Activated naive CD4-positive, alpha-beta T cell treated with anti-CD3 and anti-CD28 coated beads for 36 hours (primary cell): Measurements from ENCODE around the gene SNHG17. TPM values are rescaled to one million over a fixed set of nuclear protein-coding genes. Genes with fewer than 3 reads are reported as not detected.
"Not testable (repeated sequence)": the region's sequence is repeated elsewhere in the genome, so short reads cannot be mapped to it uniquely, and the experiment has no call there.

Source experiments
- CTCF ChIA-PET: fragments of 350-600 bp; sonication (Branson Sonifier 250); formaldehyde crosslinking; loops from one replicate; lab custom pipeline; 2021; ENCODE audit warnings: antibody characterized with exemption; lab: Charles Lee
- DNase-seq: peaks from one replicate; pipeline ENCODE4 v3.0.0-alpha.2; 2020
- H3K27ac Mint-ChIP-seq: one replicate; pipeline ENCODE4 v1.8.0; 2021; ENCODE audit warnings: mild to moderate bottlenecking, mixed read lengths
- H3K27me3 Mint-ChIP-seq: one replicate; pipeline ENCODE4 v1.8.0; 2021; ENCODE audit warnings: low read depth, mixed read lengths
- H3K36me3 Mint-ChIP-seq: one replicate; pipeline ENCODE4 v1.8.0; 2021; ENCODE audit warnings: low read depth, mixed read lengths
- H3K4me1 Mint-ChIP-seq: one replicate; pipeline ENCODE4 v1.8.0; 2021; ENCODE audit warnings: low read depth, mixed read lengths
- H3K4me3 Mint-ChIP-seq: one replicate; pipeline ENCODE4 v1.8.0; 2021; ENCODE audit warnings: mild to moderate bottlenecking, moderate library complexity, mixed read lengths
- H3K9me3 Mint-ChIP-seq: one replicate; pipeline ENCODE4 v1.8.0; 2021; ENCODE audit warnings: mixed read lengths
- intact Hi-C: fragments of 100-400 bp; cut with micrococcal nuclease; formaldehyde crosslinking; loops from one replicate; pipeline ENCODE4 v1.15.1; 2023
- total RNA-seq, 2 experiments: library from RNA; stranded (reverse); gene quantifications; one replicate each; pipeline ENCODE4 v1.2.3, GENCODE V29; 2021

The SNHG17 gene
- total RNA-seq, 2 experiments from 2014 or later, result 69.1 to 72.9 TPM

GRCh38 chr20:38412877-38413577 lies 22.1 kb downstream of the SNHG17 start:
- Mint-ChIP-seq H3K4me3 (no peak overlapping the region), H3K9me3 (no peaks in the 10 kb centered on the region), H3K4me1 (no peaks in the 10 kb centered on the region), H3K27me3 (no peaks in the 10 kb centered on the region), H3K27ac (no peak overlapping the region), H3K36me3 (peaks cover 49% of the 10 kb centered on the region)
- CTCF ChIA-PET, result interaction anchor here (0.6 kb wide), 1 partner anchor 403 kb away, joined by 4 read pairs; no protein-coding TSS in a partner anchor
- intact Hi-C loops, result no loop called here
- no peak for DNase-seq

GRCh38 chr20:38407822-38408221 lies 27.3 kb downstream of the SNHG17 start:
- H3K36me3 Mint-ChIP-seq, result peaks cover 39% of the 10 kb centered on the region
- H3K27me3 Mint-ChIP-seq, DNase-seq, H3K4me3 Mint-ChIP-seq, intact Hi-C loops, H3K27ac Mint-ChIP-seq, H3K9me3 Mint-ChIP-seq, H3K4me1 Mint-ChIP-seq: not testable (repeated sequence)
- CTCF ChIA-PET, result interaction anchor here (1.0 kb wide), 1 partner anchor 45 kb away, joined by 3 read pairs; no protein-coding TSS in a partner anchor

- intact Hi-C loops, result no loop called here
- CTCF ChIA-PET, result interaction anchor here (1.0 kb wide), 1 partner anchor 44 kb away, joined by 3 read pairs; no protein-coding TSS in a partner anchor
- DNase-seq, result no peak
Observed at GRCh38 chr20:38407321-38407720, 27.8 kb downstream of the SNHG17 start.

GRCh38 chr20:38406476-38406875 lies 28.7 kb downstream of the SNHG17 start:
- Mint-ChIP-seq H3K4me1 (no peaks in the 10 kb centered on the region), H3K36me3 (peaks cover 31% of the 10 kb centered on the region), H3K27me3 (no peaks in the 10 kb centered on the region), H3K4me3 (no peak overlapping the region), H3K9me3 (peaks cover 3% of the 10 kb centered on the region), H3K27ac (no peak overlapping the region)
- no peak for DNase-seq
- intact Hi-C loops, result no loop called here
- CTCF ChIA-PET, result interaction anchor here (0.7 kb wide), 2 partner anchors 43 to 878 kb away, joined by 3 to 7 read pairs; no protein-coding TSS in a partner anchor

More at GRCh38 chr20:38407321-38407720, 27.8 kb downstream of the SNHG17 start:
- Mint-ChIP-seq H3K36me3 (peaks cover 34% of the 10 kb centered on the region), H3K4me3 (no peak overlapping the region), H3K9me3 (peaks cover 3% of the 10 kb centered on the region), H3K27me3 (no peaks in the 10 kb centered on the region), H3K4me1 (no peaks in the 10 kb centered on the region), H3K27ac (no peak overlapping the region)

GRCh38 chr20:38405132-38405531 lies 30.0 kb downstream of the SNHG17 start:
- H3K9me3 Mint-ChIP-seq, result peaks cover 3% of the 10 kb centered on the region
- intact Hi-C loops, result no loop called here
- H3K36me3 Mint-ChIP-seq, result peaks cover 20% of the 10 kb centered on the region
- no peak for DNase-seq
- no peak overlapping the region for H3K27ac Mint-ChIP-seq
- no peaks in the 10 kb centered on the region for H3K27me3 Mint-ChIP-seq
- no peaks in the 10 kb centered on the region for H3K4me1 Mint-ChIP-seq
- CTCF ChIA-PET, result no interaction called here
- no peak overlapping the region for H3K4me3 Mint-ChIP-seq

GRCh38 chr20:38404016-38404415 lies 31.1 kb downstream of the SNHG17 start:
- peaks cover 20% of the 10 kb centered on the region for H3K36me3 Mint-ChIP-seq
- DNase-seq, result no peak
- H3K27me3 Mint-ChIP-seq, result no peaks in the 10 kb centered on the region
- peaks cover 3% of the 10 kb centered on the region for H3K9me3 Mint-ChIP-seq
- H3K4me1 Mint-ChIP-seq, result no peaks in the 10 kb centered on the region
- intact Hi-C loops, result no loop called here
- no peak overlapping the region for H3K4me3 Mint-ChIP-seq
- no peak overlapping the region for H3K27ac Mint-ChIP-seq
- CTCF ChIA-PET, result no interaction called here

GRCh38 chr20:38402816-38403215 lies 32.3 kb downstream of the SNHG17 start:
- Mint-ChIP-seq H3K4me3 (no peak overlapping the region), H3K27ac (no peak overlapping the region), H3K36me3 (peaks cover 15% of the 10 kb centered on the region), H3K27me3 (no peaks in the 10 kb centered on the region), H3K9me3 (peaks cover 3% of the 10 kb centered on the region), H3K4me1 (no peaks in the 10 kb centered on the region)
- intact Hi-C loops, result no loop called here
- DNase-seq, result no peak
- CTCF ChIA-PET, result no interaction called here

- no peaks in the 10 kb centered on the region for H3K27me3 Mint-ChIP-seq
- H3K4me1 Mint-ChIP-seq, result no peaks in the 10 kb centered on the region
- H3K4me3 Mint-ChIP-seq, result no peak overlapping the region
- DNase-seq, result no peak
- CTCF ChIA-PET, result no interaction called here
- intact Hi-C loops, result no loop called here
- peaks cover 13% of the 10 kb centered on the region for H3K36me3 Mint-ChIP-seq
- peaks cover 3% of the 10 kb centered on the region for H3K9me3 Mint-ChIP-seq
- H3K27ac Mint-ChIP-seq, result no peak overlapping the region
Observed at GRCh38 chr20:38402089-38402488, 33.0 kb downstream of the SNHG17 start.

- CTCF ChIA-PET, result interaction anchor here (0.7 kb wide), 1 partner anchor 54 kb away, joined by 6 read pairs; no protein-coding TSS in a partner anchor
- H3K9me3 Mint-ChIP-seq, H3K4me3 Mint-ChIP-seq, DNase-seq, H3K27ac Mint-ChIP-seq, H3K27me3 Mint-ChIP-seq, H3K36me3 Mint-ChIP-seq, intact Hi-C loops, H3K4me1 Mint-ChIP-seq: not testable (repeated sequence)
Observed at GRCh38 chr20:38395751-38396395, 39.3 kb downstream of the SNHG17 start.

GRCh38 chr20:38395165-38395564 lies 40.0 kb downstream of the SNHG17 start:
- H3K27ac Mint-ChIP-seq, result no peak overlapping the region
- H3K36me3 Mint-ChIP-seq, result no peaks in the 10 kb centered on the region
- no peak for DNase-seq
- CTCF ChIA-PET, result no interaction called here
- intact Hi-C loops, result no loop called here
- no peaks in the 10 kb centered on the region for H3K9me3 Mint-ChIP-seq
- no peaks in the 10 kb centered on the region for H3K4me1 Mint-ChIP-seq
- no peak overlapping the region for H3K4me3 Mint-ChIP-seq
- no peaks in the 10 kb centered on the region for H3K27me3 Mint-ChIP-seq

GRCh38 chr20:38393259-38393658 lies 41.9 kb downstream of the SNHG17 start:
- no peak for DNase-seq
- no peak overlapping the region for H3K27ac Mint-ChIP-seq
- H3K4me3 Mint-ChIP-seq, result no peak overlapping the region
- H3K27me3 Mint-ChIP-seq, result no peaks in the 10 kb centered on the region
- intact Hi-C loops, result no loop called here
- CTCF ChIA-PET, result no interaction called here
- H3K9me3 Mint-ChIP-seq, result peaks cover 2% of the 10 kb centered on the region
- no peaks in the 10 kb centered on the region for H3K4me1 Mint-ChIP-seq
- no peaks in the 10 kb centered on the region for H3K36me3 Mint-ChIP-seq

GRCh38 chr20:38392356-38392755 lies 42.8 kb downstream of the SNHG17 start:
- Mint-ChIP-seq H3K27me3 (no peaks in the 10 kb centered on the region), H3K27ac (no peak overlapping the region), H3K9me3 (peaks cover 2% of the 10 kb centered on the region), H3K36me3 (no peaks in the 10 kb centered on the region), H3K4me1 (no peaks in the 10 kb centered on the region), H3K4me3 (no peak overlapping the region)
- CTCF ChIA-PET, result interaction anchor here (0.6 to 0.7 kb wide), 2 partner anchors 172 to 920 kb away, joined by 3 read pairs; no protein-coding TSS in a partner anchor
- intact Hi-C loops, result no loop called here
- no peak for DNase-seq
